ENCODE data around the gene ATP6V1C2. TPM values are rescaled to one million over a fixed set of nuclear protein-coding genes. Genes with fewer than 3 reads are reported as not detected.
"Not testable (repeated sequence)": the region's sequence is repeated elsewhere in the genome, so short reads cannot be mapped to it uniquely, and the experiment has no call there.

Gene ATP6V1C2
- total and polyA plus RNA-seq, 2 donors from 2014 or later: 4.2 to 38.0 TPM

DNA sequence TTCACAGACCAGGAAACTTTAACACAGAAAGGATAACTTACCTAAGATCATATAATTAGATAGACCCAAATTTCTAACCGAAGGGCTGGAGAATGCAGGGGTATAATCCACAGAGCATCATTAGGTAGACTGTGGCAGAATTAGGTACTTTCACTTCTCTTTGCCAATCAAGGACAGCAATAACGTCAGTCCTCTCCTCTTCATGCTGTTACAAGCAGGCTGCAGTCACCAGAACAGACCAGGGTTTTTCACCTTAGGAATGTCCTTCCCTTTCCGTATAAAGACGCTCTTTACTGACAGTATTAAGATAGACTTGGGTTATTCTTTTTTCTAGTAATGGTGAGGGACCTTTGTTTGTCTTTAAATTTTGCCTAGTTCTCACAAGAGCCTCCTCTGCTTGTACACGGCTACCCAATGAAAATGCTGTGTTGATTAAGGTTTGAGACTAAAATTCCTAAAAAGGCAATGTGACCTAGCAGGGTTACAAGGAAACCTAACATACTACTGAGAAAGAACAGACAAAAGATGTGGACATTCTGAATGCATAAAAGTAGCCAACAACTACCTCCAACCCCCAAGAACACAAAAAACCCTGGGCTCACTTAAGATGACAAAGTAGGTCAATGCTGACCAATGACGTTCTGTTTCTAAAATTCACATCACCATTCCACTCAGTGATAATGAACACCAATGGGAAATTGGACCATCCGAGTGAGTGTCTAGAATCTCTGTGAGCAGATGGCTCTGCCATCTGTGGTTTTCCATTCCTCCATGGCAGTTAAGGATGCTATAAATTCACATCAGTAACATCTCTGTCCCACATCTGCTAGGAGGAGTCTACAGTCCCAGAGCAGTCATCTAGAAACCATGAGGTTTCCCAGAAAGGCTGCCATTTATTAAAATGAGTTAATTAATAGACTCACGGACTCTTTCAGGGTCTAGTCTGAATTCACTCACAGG is 89.1 kb downstream of the ATP6V1C2 start:
- intact Hi-C loops (cut with DNase I): no loop called here
- Histone ChIP-seq H3K27me3 (ENCODE audit: control insufficient read depth, insufficient read depth, low read length) (no peaks in the 10 kb centered on the region), H3K9me3 (ENCODE audit: control insufficient read depth in 2 of 3, insufficient read depth in 1 of 3, low read length in 3 of 3) (no peaks in the 10 kb centered on the region), H3K9ac (ENCODE audit: low read length in 3 of 3) (peak overlapping the region in 1 of 3 donors; percentile 9), H3K4me1 (ENCODE audit: control insufficient read depth in 2 of 3, insufficient read depth in 2 of 3, low read depth in 1 of 3, low read length in 3 of 3) (peaks cover 0 to 9% (median 3%) of the 10 kb centered on the region in 3 donors), H3K4me3 (ENCODE audit: low read length in 3 of 3) (peak overlapping the region in 2 of 3 donors; percentile 58 to 66), H3K36me3 (ENCODE audit: control insufficient read depth in 2 of 3, insufficient read depth in 3 of 3, low read length in 3 of 3) (no peaks in the 10 kb centered on the region), H3K27ac (ENCODE audit: low read depth in 2 of 2, low read length in 2 of 2) (no peak overlapping the region)
- DNase-seq (no peak), FAIRE-seq (no peak)
- TF ChIP-seq, protein P1, sequence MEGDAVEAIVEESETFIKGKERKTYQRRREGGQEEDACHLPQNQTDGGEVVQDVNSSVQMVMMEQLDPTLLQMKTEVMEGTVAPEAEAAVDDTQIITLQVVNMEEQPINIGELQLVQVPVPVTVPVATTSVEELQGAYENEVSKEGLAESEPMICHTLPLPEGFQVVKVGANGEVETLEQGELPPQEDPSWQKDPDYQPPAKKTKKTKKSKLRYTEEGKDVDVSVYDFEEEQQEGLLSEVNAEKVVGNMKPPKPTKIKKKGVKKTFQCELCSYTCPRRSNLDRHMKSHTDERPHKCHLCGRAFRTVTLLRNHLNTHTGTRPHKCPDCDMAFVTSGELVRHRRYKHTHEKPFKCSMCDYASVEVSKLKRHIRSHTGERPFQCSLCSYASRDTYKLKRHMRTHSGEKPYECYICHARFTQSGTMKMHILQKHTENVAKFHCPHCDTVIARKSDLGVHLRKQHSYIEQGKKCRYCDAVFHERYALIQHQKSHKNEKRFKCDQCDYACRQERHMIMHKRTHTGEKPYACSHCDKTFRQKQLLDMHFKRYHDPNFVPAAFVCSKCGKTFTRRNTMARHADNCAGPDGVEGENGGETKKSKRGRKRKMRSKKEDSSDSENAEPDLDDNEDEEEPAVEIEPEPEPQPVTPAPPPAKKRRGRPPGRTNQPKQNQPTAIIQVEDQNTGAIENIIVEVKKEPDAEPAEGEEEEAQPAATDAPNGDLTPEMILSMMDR (IDR thresholded peaks at IDR 0.05; ENCODE audit: borderline replicate concordance, extremely low read depth, insufficient read depth): no peak

- H3K27ac ChIP-seq (ENCODE audit: low read depth in 2 of 2, low read length in 2 of 2): peak overlapping the region in 1 of 2 donors; percentile 71
- FAIRE-seq (no peak), DNase-seq (peak in 2 of 5 donors; percentile 42 to 52)
- intact Hi-C loops (cut with DNase I): no loop called here
- peak overlapping the region; percentile 64 to 88 (median 73) for H3K9ac ChIP-seq (ENCODE audit: low read length in 3 of 3)
- H3K4me3 ChIP-seq (ENCODE audit: low read length in 3 of 3): peak overlapping the region; percentile 58 to 83 (median 66)
- H3K9me3 ChIP-seq (ENCODE audit: control insufficient read depth in 2 of 3, insufficient read depth in 1 of 3, low read length in 3 of 3): no peaks in the 10 kb centered on the region
- H3K4me1 ChIP-seq (ENCODE audit: control insufficient read depth in 2 of 3, insufficient read depth in 2 of 3, low read depth in 1 of 3, low read length in 3 of 3): peaks cover 0 to 9% (median 3%) of the 10 kb centered on the region in 3 donors
- TF ChIP-seq, protein P1 (IDR thresholded peaks at IDR 0.05; ENCODE audit: borderline replicate concordance, extremely low read depth, insufficient read depth): no peak
- no peaks in the 10 kb centered on the region for H3K36me3 ChIP-seq (ENCODE audit: control insufficient read depth in 2 of 3, insufficient read depth in 3 of 3, low read length in 3 of 3)
- H3K27me3 ChIP-seq (ENCODE audit: control insufficient read depth, insufficient read depth, low read length): no peaks in the 10 kb centered on the region
Measured at GRCh38 chr2:10811517-10811916, 90.1 kb downstream of the ATP6V1C2 start.

DNA sequence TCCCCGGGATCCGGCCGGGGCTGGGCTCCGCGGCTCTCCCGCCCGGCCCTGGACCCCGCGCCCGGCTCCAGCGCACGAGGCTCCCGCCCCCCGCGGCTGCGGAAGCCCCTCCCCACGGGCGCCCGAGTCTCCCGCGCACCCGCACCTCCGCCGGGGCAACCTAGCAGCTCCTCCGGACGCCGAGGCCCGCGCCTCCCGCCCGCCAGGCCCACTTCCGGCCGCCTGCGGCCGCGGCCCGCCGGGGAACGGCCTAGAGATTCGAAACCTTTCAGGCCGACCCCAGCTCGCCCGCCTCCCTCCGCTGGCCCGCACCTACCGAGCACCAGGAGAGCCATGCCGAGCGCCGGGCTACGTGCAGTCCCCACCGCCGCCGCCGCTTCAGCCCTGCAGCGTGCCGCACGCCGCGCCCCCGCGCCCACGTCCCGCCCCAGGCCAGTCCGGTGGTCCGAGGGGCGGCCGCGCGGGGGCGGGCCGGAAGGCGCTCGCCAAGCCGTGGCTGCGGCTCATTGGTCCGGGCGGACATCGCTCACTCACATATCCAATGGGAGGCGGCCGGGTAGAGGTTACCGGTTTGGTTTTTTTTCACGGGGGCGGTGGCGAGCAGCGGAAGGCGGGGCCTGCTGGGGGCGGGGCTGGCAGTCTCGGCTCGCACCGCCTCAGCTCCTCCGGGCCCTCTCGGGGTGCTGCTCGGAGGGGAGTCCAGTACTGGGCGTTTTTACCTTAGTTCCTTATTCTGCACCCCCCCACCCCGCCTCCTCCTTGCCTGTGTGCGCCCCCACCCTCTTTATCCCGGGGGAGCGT is 91.1 kb downstream of the ATP6V1C2 start, which contains the start of gene PDIA6:
Gene PDIA6 (minus strand): TSS at position 424 of the 801 bp plus-strand sequence. CDS start 89 bp downstream, at position 335.
- Histone ChIP-seq H3K4me3 (ENCODE audit: low read length in 3 of 3) (peak within 1 kb of the TSS; percentile 63 to 83 (median 76)), H3K4me1 (ENCODE audit: control insufficient read depth in 2 of 3, insufficient read depth in 2 of 3, low read depth in 1 of 3, low read length in 3 of 3) (peaks cover 0 to 9% (median 3%) of the 10 kb centered on the region in 3 donors), H3K9me3 (ENCODE audit: control insufficient read depth in 2 of 3, insufficient read depth in 1 of 3, low read length in 3 of 3) (no peaks in the 10 kb centered on the region), H3K27me3 (ENCODE audit: control insufficient read depth, insufficient read depth, low read length) (no peaks in the 10 kb centered on the region), H3K36me3 (ENCODE audit: control insufficient read depth in 2 of 3, insufficient read depth in 3 of 3, low read length in 3 of 3) (no peaks in the 10 kb centered on the region), H3K27ac (ENCODE audit: low read depth in 2 of 2, low read length in 2 of 2) (peak within 1 kb of the TSS; percentile 80 to 89), H3K9ac (ENCODE audit: low read length in 3 of 3) (peak within 1 kb of the TSS; percentile 64 to 88 (median 73))
- no peak for FAIRE-seq
- DNase-seq: peak; percentile 98 to 99 (median 99)
- intact Hi-C loops (cut with DNase I): no loop called here
- TF ChIP-seq, protein P1 (IDR thresholded peaks at IDR 0.05; ENCODE audit: borderline replicate concordance, extremely low read depth, insufficient read depth): peak; percentile 25

- DNase-seq; intact Hi-C loops (cut with DNase I); H3K27me3 ChIP-seq (ENCODE audit: control insufficient read depth, insufficient read depth, low read length); FAIRE-seq; H3K4me1 ChIP-seq (ENCODE audit: control insufficient read depth in 2 of 3, insufficient read depth in 2 of 3, low read depth in 1 of 3, low read length in 3 of 3); H3K36me3 ChIP-seq (ENCODE audit: control insufficient read depth in 2 of 3, insufficient read depth in 3 of 3, low read length in 3 of 3); H3K9me3 ChIP-seq (ENCODE audit: control insufficient read depth in 2 of 3, insufficient read depth in 1 of 3, low read length in 3 of 3): not testable (repeated sequence)
- Histone ChIP-seq H3K9ac (ENCODE audit: low read length in 3 of 3) (peak overlapping the region in 1 of 3 donors; percentile 71), H3K4me3 (ENCODE audit: low read length in 3 of 3) (peak overlapping the region; percentile 9 to 76 (median 63)), H3K27ac (ENCODE audit: low read depth in 2 of 2, low read length in 2 of 2) (peak overlapping the region; percentile 23 to 63)
Measured at GRCh38 chr2:10813163-10814138, 92.0 kb downstream of the ATP6V1C2 start.

Data from kidney (tissue), 14 donors.